ENCODE results near the gene VAV2.

The VAV2 gene

GRCh38 chr9:133870598-133871595 is 121.2 kb downstream of the VAV2 start:
- DNase-seq = no peak

- DNase-seq = no peak
Observed at GRCh38 chr9:133869674-133870405, 122.3 kb downstream of the VAV2 start.

GRCh38 chr9:133868203-133868602 is 123.9 kb downstream of the VAV2 start:
- no peak for DNase-seq

- no peak for DNase-seq
Observed at GRCh38 chr9:133866946-133867345, 125.2 kb downstream of the VAV2 start.

- DNase-seq = no peak
Observed at GRCh38 chr9:133864011-133864410, 128.1 kb downstream of the VAV2 start.

- no peak for DNase-seq
Observed at GRCh38 chr9:133863257-133863592, 128.9 kb downstream of the VAV2 start.

- peak; percentile 85 for DNase-seq
Observed at GRCh38 chr9:133862585-133863256, 129.4 kb downstream of the VAV2 start.

GRCh38 chr9:133861692-133862091 is 130.4 kb downstream of the VAV2 start:
- DNase-seq = no peak

- DNase-seq = no peak
Observed at GRCh38 chr9:133861086-133861485, 131.0 kb downstream of the VAV2 start.

- no peak for DNase-seq
Observed at GRCh38 chr9:133858771-133859170, 133.4 kb downstream of the VAV2 start.

- no peak for DNase-seq
Observed at GRCh38 chr9:133857639-133858038, 134.5 kb downstream of the VAV2 start.

- DNase-seq = no peak
Observed at GRCh38 chr9:133856798-133857197, 135.3 kb downstream of the VAV2 start.

- peak; percentile 90 for DNase-seq
Observed at GRCh38 chr9:133855802-133856521, 136.2 kb downstream of the VAV2 start.

GRCh38 chr9:133855371-133855770 is 136.8 kb downstream of the VAV2 start:
- DNase-seq = no peak

- no peak for DNase-seq
Observed at GRCh38 chr9:133854765-133855164, 137.4 kb downstream of the VAV2 start.

GRCh38 chr9:133854048-133854447 is 138.1 kb downstream of the VAV2 start:
- DNase-seq = no peak

GRCh38 chr9:133853331-133853730 is 138.8 kb downstream of the VAV2 start:
- DNase-seq = no peak

GRCh38 chr9:133852431-133852830 is 139.7 kb downstream of the VAV2 start:
- no peak for DNase-seq

- DNase-seq = no peak
Observed at GRCh38 chr9:133851693-133852092, 140.4 kb downstream of the VAV2 start.

- DNase-seq = no peak
Observed at GRCh38 chr9:133850937-133851336, 141.2 kb downstream of the VAV2 start.

GRCh38 chr9:133850161-133850560 is 142.0 kb downstream of the VAV2 start:
- DNase-seq = no peak

- DNase-seq = no peak
Observed at GRCh38 chr9:133849110-133849670, 142.9 kb downstream of the VAV2 start.

Data from suppressor macrophage treated with lipopolysaccharide for 4 hours (primary cell).